HEK293 (cell line): ENCODE data around the gene SLC11A2.
A peak's percentile ranks its signal among the peaks of the same experiment; 100 is the strongest.
"Not testable (repeated sequence)": the region's sequence is repeated elsewhere in the genome, so short reads cannot be mapped to it uniquely, and the experiment has no call there.

Experiments
- CTCF ChIA-PET: fragments of 350-600 bp; formaldehyde crosslinking; extraction: SDS; loops from one replicate; lab custom pipeline; 2021; ENCODE audit warnings: antibody characterized with exemption; lab: Yijun Ruan, JAX
- POLR2A ChIA-PET: fragments of 300-600 bp; formaldehyde crosslinking; extraction: SDS; loops from one replicate; lab custom pipeline; 2020; ENCODE audit warnings: antibody characterized with exemption, inconsistent platforms; lab: Yijun Ruan, JAX
- H3K27ac ChIP-seq: fragments of 200-500 bp; sonication (Bioruptor generic); 2 replicates; pipeline ENCODE4 v1.5.1; 2014; ENCODE audit warnings: low read depth, low read length, control low read depth, inconsistent platforms; ENCODE audit errors: extremely low read depth
- H3K36me3 ChIP-seq, 2 experiments: fragments of 200-500 bp in 1 of 2; sonication (Bioruptor generic) in 1 of 2; 1 replicate in 1 of 2; 2 replicates in 1 of 2; pipeline ENCODE4 v1.5.1; 2014 to 2017; ENCODE audit warnings: inconsistent platforms in 2 of 2, low read length in 2 of 2; ENCODE audit not compliant: control insufficient read depth in 2 of 2, insufficient read depth in 1 of 2
- H3K4me1 ChIP-seq: fragments of 200-500 bp; sonication (Bioruptor generic); 2 replicates; pipeline ENCODE4 v1.5.1; 2014; ENCODE audit warnings: mild to moderate bottlenecking, low read length, inconsistent platforms; ENCODE audit not compliant: control insufficient read depth, insufficient read depth
- H3K4me3 ChIP-seq: 2 replicates; pipeline ENCODE4 v1.5.1; 2011; ENCODE audit warnings: low read depth, mild to moderate bottlenecking, control low read depth, low read length, moderate library complexity
- H3K9me3 ChIP-seq: fragments of 200-500 bp; sonication (Bioruptor generic); 2 replicates; pipeline ENCODE4 v1.5.1; 2014; ENCODE audit warnings: low read depth, low read length, inconsistent platforms; ENCODE audit not compliant: control insufficient read depth, insufficient read depth
- EGR2 ChIP-seq: fragments of 450-650 bp; formaldehyde crosslinking; IDR thresholded peaks from 2 replicates; pipeline ENCODE4 v1.5.1; 2016; ENCODE audit warnings: low read depth, missing biosample characterization, missing genetic modification characterization
- GLI4 ChIP-seq: fragments of 450-650 bp; formaldehyde crosslinking; IDR thresholded peaks from 2 replicates; pipeline ENCODE4 v1.5.1; 2016; ENCODE audit warnings: missing biosample characterization, missing genetic modification characterization
- KLF9 ChIP-seq: fragments of 450-650 bp; formaldehyde crosslinking; IDR thresholded peaks from 2 replicates; pipeline ENCODE4 v1.5.1; 2016; ENCODE audit warnings: missing biosample characterization, missing genetic modification characterization, low read depth
- MYNN ChIP-seq: fragments of 450-650 bp; formaldehyde crosslinking; IDR thresholded peaks from 2 replicates; pipeline ENCODE4 v1.5.1; 2016; ENCODE audit warnings: missing biosample characterization, missing genetic modification characterization, borderline replicate concordance
- PRDM1 ChIP-seq: fragments of 450-650 bp; formaldehyde crosslinking; IDR thresholded peaks from 2 replicates; pipeline ENCODE4; 2016; ENCODE audit warnings: missing biosample characterization, missing genetic modification characterization
- SCRT1 ChIP-seq: fragments of 450-650 bp; formaldehyde crosslinking; IDR thresholded peaks from 2 replicates; pipeline ENCODE4 v1.5.1; 2016; ENCODE audit warnings: missing biosample characterization, missing genetic modification characterization, borderline replicate concordance
- SCRT2 ChIP-seq: fragments of 450-650 bp; formaldehyde crosslinking; IDR thresholded peaks from 2 replicates; pipeline ENCODE4 v1.5.1; 2016; ENCODE audit warnings: missing biosample characterization, missing genetic modification characterization
- ZNF121 ChIP-seq: fragments of 450-650 bp; formaldehyde crosslinking; IDR thresholded peaks from 2 replicates; pipeline ENCODE4 v1.5.1; 2016; ENCODE audit warnings: missing biosample characterization, missing genetic modification characterization
- ZNF138 ChIP-seq: fragments of 450-650 bp; formaldehyde crosslinking; IDR thresholded peaks from 2 replicates; pipeline ENCODE4 v1.5.1; 2016; ENCODE audit warnings: missing biosample characterization, missing genetic modification characterization, borderline replicate concordance
- ZNF146 ChIP-seq: fragments of 450-650 bp; formaldehyde crosslinking; IDR thresholded peaks from 2 replicates; pipeline ENCODE4 v1.5.1; 2016; ENCODE audit warnings: missing biosample characterization, missing genetic modification characterization
- ZNF174 ChIP-seq: fragments of 450-650 bp; formaldehyde crosslinking; IDR thresholded peaks from 2 replicates; pipeline ENCODE4 v1.5.0; 2017; ENCODE audit warnings: missing biosample characterization, mild to moderate bottlenecking, missing genetic modification characterization
- ZNF433 ChIP-seq: fragments of 450-650 bp; formaldehyde crosslinking; IDR thresholded peaks from 2 replicates; pipeline ENCODE4 v1.5.1; 2016; ENCODE audit warnings: missing biosample characterization, missing genetic modification characterization, low read depth
- ZNF549 ChIP-seq: fragments of 450-650 bp; IDR thresholded peaks from 2 replicates; pipeline ENCODE4 v1.5.1; 2018; ENCODE audit warnings: missing biosample characterization, missing genetic modification characterization, mild to moderate bottlenecking, inconsistent platforms, moderate library complexity
- ZNF776 ChIP-seq: fragments of 450-650 bp; formaldehyde crosslinking; IDR thresholded peaks from 2 replicates; pipeline ENCODE4 v1.5.0; 2017; ENCODE audit warnings: missing biosample characterization, missing genetic modification characterization, borderline replicate concordance
- ZNF791 ChIP-seq: fragments of 450-650 bp; formaldehyde crosslinking; IDR thresholded peaks from 2 replicates; pipeline ENCODE4 v1.5.1; 2016; ENCODE audit warnings: missing biosample characterization, missing genetic modification characterization
- TF ChIP-seq, protein P1 (sequence below): fragments of 450-650 bp; formaldehyde crosslinking; IDR thresholded peaks from 2 replicates; pipeline ENCODE4 v1.5.1; 2016; ENCODE audit warnings: missing biosample characterization, missing genetic modification characterization
- TF ChIP-seq, protein P2 (sequence below): fragments of 450-650 bp; formaldehyde crosslinking; IDR thresholded peaks from 2 replicates; pipeline ENCODE4 v1.5.1; 2016; ENCODE audit warnings: missing biosample characterization, missing genetic modification characterization
- TF ChIP-seq, protein P3 (sequence below): fragments of 450-650 bp; IDR thresholded peaks from 2 replicates; pipeline ENCODE4 v1.5.1; 2018; ENCODE audit warnings: missing biosample characterization, missing genetic modification characterization

Gene SLC11A2

DNA sequence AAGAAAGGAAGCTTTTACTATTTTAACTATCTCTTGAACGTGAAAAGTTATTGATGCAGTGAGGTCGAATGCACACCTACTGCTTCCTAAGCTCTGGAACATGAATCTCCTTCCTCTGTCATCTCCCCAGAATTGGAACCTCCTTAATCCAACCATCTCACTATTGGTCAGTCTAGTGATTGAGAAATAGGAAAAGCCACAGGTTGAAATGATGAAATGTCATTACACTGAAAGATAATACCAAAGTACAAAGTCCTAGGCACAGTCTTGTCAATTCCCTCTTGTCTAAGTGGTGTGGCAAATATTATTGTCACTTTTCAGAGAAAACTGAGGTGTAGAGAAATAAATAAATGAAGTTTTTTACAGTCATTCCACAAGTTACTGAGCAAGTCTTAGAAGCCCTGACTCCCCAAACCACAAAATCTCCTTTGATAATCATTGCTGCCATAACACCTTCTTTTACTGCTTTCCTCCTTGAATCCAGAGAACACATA lies 93.3 kb downstream of the SLC11A2 start:
- Histone ChIP-seq H3K9me3 (no peaks in the 10 kb centered on the region), H3K27ac (no peak overlapping the region), H3K36me3 (peaks cover 9 to 10% of the 10 kb centered on the region in 2 experiments; a peak in 2 of 3 replicates), H3K4me1 (peaks cover 3% of the 10 kb centered on the region), H3K4me3 (no peak overlapping the region)
- ChIA-PET CTCF (no interaction called here), POLR2A (no interaction called here)
- no peak for TF ChIP-seq ZNF433 (tag by site-specific recombination)
- TF ChIP-seq GLI4 (tag by site-specific recombination): no peak
- TF ChIP-seq ZNF791: no peak
- TF ChIP-seq ZNF138: no peak
- TF ChIP-seq PRDM1 (tag by site-specific recombination): 0 out of 2 replicates have a peak, but pooled peaks have one; percentile 8
- TF ChIP-seq SCRT1 (tag by site-specific recombination): peak; percentile 47; the same call in 1 of the 2 replicates
- no peak for TF ChIP-seq ZNF174 (tag by site-specific recombination)
- TF ChIP-seq SCRT2: peak; percentile 98
- TF ChIP-seq, protein P1, sequence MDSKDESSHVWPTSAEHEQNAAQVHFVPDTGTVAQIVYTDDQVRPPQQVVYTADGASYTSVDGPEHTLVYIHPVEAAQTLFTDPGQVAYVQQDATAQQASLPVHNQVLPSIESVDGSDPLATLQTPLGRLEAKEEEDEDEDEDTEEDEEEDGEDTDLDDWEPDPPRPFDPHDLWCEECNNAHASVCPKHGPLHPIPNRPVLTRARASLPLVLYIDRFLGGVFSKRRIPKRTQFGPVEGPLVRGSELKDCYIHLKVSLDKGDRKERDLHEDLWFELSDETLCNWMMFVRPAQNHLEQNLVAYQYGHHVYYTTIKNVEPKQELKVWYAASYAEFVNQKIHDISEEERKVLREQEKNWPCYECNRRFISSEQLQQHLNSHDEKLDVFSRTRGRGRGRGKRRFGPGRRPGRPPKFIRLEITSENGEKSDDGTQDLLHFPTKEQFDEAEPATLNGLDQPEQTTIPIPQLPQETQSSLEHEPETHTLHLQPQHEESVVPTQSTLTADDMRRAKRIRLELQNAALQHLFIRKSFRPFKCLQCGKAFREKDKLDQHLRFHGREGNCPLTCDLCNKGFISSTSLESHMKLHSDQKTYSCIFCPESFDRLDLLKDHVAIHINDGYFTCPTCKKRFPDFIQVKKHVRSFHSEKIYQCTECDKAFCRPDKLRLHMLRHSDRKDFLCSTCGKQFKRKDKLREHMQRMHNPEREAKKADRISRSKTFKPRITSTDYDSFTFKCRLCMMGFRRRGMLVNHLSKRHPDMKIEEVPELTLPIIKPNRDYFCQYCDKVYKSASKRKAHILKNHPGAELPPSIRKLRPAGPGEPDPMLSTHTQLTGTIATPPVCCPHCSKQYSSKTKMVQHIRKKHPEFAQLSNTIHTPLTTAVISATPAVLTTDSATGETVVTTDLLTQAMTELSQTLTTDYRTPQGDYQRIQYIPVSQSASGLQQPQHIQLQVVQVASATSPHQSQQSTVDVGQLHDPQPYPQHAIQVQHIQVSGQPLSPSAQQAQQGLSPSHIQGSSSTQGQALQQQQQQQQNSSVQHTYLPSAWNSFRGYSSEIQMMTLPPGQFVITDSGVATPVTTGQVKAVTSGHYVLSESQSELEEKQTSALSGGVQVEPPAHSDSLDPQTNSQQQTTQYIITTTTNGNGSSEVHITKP (tag by site-specific recombination): peak; percentile 34
- no peak for TF ChIP-seq ZNF121 (tag by site-specific recombination)
- no peak for TF ChIP-seq ZNF549 (tag by site-specific recombination)
- TF ChIP-seq KLF9 (tag by site-specific recombination): no peak

DNA sequence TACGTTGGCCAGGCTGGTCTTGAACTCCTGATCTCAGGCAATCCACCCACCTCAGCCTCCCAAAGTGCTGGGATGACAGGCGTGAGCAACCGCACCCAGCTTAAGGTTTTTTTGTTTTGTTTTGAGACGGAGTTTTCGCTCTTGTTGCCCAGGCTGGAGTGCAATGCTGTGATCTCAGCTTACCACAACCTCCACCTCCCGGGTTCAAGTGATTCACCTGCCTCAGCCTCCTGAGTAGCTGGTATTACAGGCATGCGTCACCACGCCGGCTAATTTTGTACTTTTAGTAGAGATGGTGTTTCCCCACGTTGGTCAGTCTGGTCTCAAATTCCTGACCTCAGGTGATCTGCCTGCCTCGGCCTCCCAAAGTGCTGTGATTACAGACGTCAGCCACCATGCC lies 95.7 kb downstream of the SLC11A2 start:
- H3K4me1 ChIP-seq, H3K36me3 ChIP-seq, H3K27ac ChIP-seq, H3K4me3 ChIP-seq, H3K9me3 ChIP-seq, POLR2A ChIA-PET: not testable (repeated sequence)
- CTCF ChIA-PET: interaction anchor here (1.5 kb wide), 1 partner anchor 55 kb away, joined by 3 read pairs; no protein-coding TSS in a partner anchor

DNA sequence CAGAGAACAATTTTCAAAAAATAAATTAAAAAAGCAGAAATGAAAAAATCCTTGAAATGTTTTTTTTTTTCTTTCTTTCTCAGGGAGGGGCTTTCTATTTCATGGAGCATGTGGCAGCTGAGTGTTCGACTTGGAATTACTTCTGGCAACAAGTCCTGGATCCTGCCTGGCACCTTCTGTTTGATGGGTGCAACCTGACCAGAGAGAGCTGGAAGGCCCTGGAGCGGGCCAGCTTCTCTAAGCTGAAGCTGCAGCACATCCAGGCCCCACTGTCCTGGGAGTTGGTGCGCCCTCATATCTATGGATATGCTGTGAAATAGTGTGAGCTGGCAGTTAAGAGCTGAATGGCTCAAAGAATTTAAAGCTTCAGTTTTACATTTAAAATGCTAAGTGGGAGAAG lies 96.4 kb downstream of the SLC11A2 start:
- H3K27ac ChIP-seq: no peak overlapping the region
- CTCF ChIA-PET: interaction anchor here (0.6 to 1.5 kb wide), 3 partner anchors 56 to 1952 kb away, joined by 3 to 4 read pairs (median 3); partner anchors contain the start of gene WNT1
- POLR2A ChIA-PET: no interaction called here
- TF ChIP-seq MYNN (no peak), ZNF776 (tag by site-specific recombination) (no peak), EGR2 (tag by site-specific recombination) (no peak), ZNF146 (tag by site-specific recombination) (no peak)
- TF ChIP-seq, protein P2, sequence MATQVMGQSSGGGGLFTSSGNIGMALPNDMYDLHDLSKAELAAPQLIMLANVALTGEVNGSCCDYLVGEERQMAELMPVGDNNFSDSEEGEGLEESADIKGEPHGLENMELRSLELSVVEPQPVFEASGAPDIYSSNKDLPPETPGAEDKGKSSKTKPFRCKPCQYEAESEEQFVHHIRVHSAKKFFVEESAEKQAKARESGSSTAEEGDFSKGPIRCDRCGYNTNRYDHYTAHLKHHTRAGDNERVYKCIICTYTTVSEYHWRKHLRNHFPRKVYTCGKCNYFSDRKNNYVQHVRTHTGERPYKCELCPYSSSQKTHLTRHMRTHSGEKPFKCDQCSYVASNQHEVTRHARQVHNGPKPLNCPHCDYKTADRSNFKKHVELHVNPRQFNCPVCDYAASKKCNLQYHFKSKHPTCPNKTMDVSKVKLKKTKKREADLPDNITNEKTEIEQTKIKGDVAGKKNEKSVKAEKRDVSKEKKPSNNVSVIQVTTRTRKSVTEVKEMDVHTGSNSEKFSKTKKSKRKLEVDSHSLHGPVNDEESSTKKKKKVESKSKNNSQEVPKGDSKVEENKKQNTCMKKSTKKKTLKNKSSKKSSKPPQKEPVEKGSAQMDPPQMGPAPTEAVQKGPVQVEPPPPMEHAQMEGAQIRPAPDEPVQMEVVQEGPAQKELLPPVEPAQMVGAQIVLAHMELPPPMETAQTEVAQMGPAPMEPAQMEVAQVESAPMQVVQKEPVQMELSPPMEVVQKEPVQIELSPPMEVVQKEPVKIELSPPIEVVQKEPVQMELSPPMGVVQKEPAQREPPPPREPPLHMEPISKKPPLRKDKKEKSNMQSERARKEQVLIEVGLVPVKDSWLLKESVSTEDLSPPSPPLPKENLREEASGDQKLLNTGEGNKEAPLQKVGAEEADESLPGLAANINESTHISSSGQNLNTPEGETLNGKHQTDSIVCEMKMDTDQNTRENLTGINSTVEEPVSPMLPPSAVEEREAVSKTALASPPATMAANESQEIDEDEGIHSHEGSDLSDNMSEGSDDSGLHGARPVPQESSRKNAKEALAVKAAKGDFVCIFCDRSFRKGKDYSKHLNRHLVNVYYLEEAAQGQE (tag by site-specific recombination): no peak
- TF ChIP-seq, protein P3, sequence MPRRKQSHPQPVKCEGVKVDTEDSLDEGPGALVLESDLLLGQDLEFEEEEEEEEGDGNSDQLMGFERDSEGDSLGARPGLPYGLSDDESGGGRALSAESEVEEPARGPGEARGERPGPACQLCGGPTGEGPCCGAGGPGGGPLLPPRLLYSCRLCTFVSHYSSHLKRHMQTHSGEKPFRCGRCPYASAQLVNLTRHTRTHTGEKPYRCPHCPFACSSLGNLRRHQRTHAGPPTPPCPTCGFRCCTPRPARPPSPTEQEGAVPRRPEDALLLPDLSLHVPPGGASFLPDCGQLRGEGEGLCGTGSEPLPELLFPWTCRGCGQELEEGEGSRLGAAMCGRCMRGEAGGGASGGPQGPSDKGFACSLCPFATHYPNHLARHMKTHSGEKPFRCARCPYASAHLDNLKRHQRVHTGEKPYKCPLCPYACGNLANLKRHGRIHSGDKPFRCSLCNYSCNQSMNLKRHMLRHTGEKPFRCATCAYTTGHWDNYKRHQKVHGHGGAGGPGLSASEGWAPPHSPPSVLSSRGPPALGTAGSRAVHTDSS (tag by site-specific recombination): no peak
- no peaks in the 10 kb centered on the region for H3K9me3 ChIP-seq
- no peak overlapping the region for H3K4me3 ChIP-seq
- H3K36me3 ChIP-seq: peaks cover 9 to 10% of the 10 kb centered on the region in 2 experiments; a peak in 2 of 3 replicates
- peaks cover 3% of the 10 kb centered on the region for H3K4me1 ChIP-seq
